GM12878 (cell line): ENCODE data around the gene SUOX. TPM values are rescaled to one million over a fixed set of nuclear protein-coding genes. Genes with fewer than 3 reads are reported as not detected.

ENCODE experiments used
- ATAC-seq: fragments of 200-7000 bp; cut with Tn5 transposase; 3 replicates; pipeline ENCODE4 v1.9.1; 2020; ENCODE audit warnings: mild to moderate bottlenecking, moderate library complexity
- BruUV-seq: library from RNA; stranded (reverse); fragments of 400-500 nt; replicated peaks from 2 replicates; lab custom pipeline; 2021; lab: Mats Ljungman, UMichigan
- CTCF ChIA-PET: fragments of 300-600 bp; sonication (Branson Sonifier 250); formaldehyde crosslinking; extraction: SDS; loops from one replicate; lab custom pipeline; 2021; ENCODE audit warnings: inconsistent platforms; lab: Yijun Ruan, JAX
- POLR2A ChIA-PET: fragments of 350-600 bp; formaldehyde crosslinking; extraction: SDS; loops from one replicate; lab custom pipeline; 2021; ENCODE audit warnings: inconsistent platforms; lab: Charles Lee
- RAD21 ChIA-PET: fragments of 300-600 bp; sonication (Branson Sonifier 250); formaldehyde crosslinking; loops from one replicate; lab custom pipeline; 2023; ENCODE audit warnings: antibody characterized with exemption; ENCODE audit not compliant: unreplicated experiment; lab: Charles Lee
- SMC1A ChIA-PET: fragments of 300-600 bp; sonication (Branson Sonifier 250); formaldehyde crosslinking; loops from one replicate; lab custom pipeline; 2023; ENCODE audit not compliant: unreplicated experiment, uncharacterized antibody; lab: Charles Lee
- DNase-seq: peaks from one replicate; pipeline ENCODE4 v3.0.0-alpha.2; 2011; ENCODE audit warnings: low read depth, low spot score
- FAIRE-seq: peaks from 3 replicates; lab custom pipeline; 2011; peaks lifted over from hg19 to GRCh38; lab: Jason Lieb, UNC
- H2AFZ ChIP-seq: 2 replicates; pipeline ENCODE4 v1.6.0; 2011; ENCODE audit warnings: low read depth, low read length, control low read depth; ENCODE audit not compliant: control insufficient read depth
- H3K27ac ChIP-seq: 2 replicates; pipeline ENCODE4 v1.5.1; 2011; ENCODE audit warnings: control low read depth; ENCODE audit not compliant: control insufficient read depth, insufficient read depth
- H3K27me3 ChIP-seq, 2 experiments: replicated peaks in 1 of 2; 2 replicates each; pipeline versions ENCODE4 v1.6.0 to v1.6.1; 2011; ENCODE audit warnings: low read length in 1 of 2; ENCODE audit not compliant: control insufficient read depth in 2 of 2, insufficient read depth in 2 of 2
- H3K36me3 ChIP-seq, 2 experiments: 2 replicates each; pipeline ENCODE4 v1.5.1; 2011; ENCODE audit warnings: low read length in 1 of 2; ENCODE audit not compliant: control insufficient read depth in 2 of 2, insufficient read depth in 2 of 2
- H3K4me1 ChIP-seq: 2 replicates; pipeline ENCODE4 v1.6.1; 2011; ENCODE audit warnings: mild to moderate bottlenecking, low read length, moderate library complexity, mixed read lengths; ENCODE audit not compliant: control insufficient read depth, insufficient read depth
- H3K4me2 ChIP-seq: 2 replicates; pipeline ENCODE4 v1.6.0; 2011; ENCODE audit warnings: control low read depth; ENCODE audit not compliant: control insufficient read depth, insufficient read depth
- H3K4me3 ChIP-seq: fragments of 200-600 bp; sonication (generic); 2 replicates; pipeline ENCODE4 v1.5.1; 2016
- H3K79me2 ChIP-seq: 2 replicates; pipeline ENCODE4 v1.6.0; 2011; ENCODE audit warnings: low read length; ENCODE audit not compliant: control insufficient read depth, insufficient read depth
- H3K9ac ChIP-seq: 2 replicates; pipeline ENCODE4 v1.8.0; 2011; ENCODE audit warnings: low read length, control low read depth, mixed read lengths; ENCODE audit not compliant: control insufficient read depth, insufficient read depth
- H3K9me3 ChIP-seq: replicated peaks from 3 replicates; pipeline ENCODE4 v1.5.1; 2011; ENCODE audit warnings: mild to moderate bottlenecking, low read length; ENCODE audit not compliant: control insufficient read depth, insufficient read depth
- H4K20me1 ChIP-seq: 2 replicates; pipeline ENCODE4 v1.6.0; 2011; ENCODE audit not compliant: control insufficient read depth, insufficient read depth
- CHD1 ChIP-seq: IDR thresholded peaks from 2 replicates; pipeline ENCODE4 v1.6.1; 2012; ENCODE audit warnings: low read depth, low read length, improper control_type of control experiment
- LARP7 ChIP-seq: fragments of 450-650 bp; IDR thresholded peaks from 2 replicates; pipeline ENCODE4 v1.6.1; 2017; ENCODE audit warnings: mild to moderate bottlenecking
- MYB ChIP-seq: fragments of 150-350 bp; IDR thresholded peaks from 2 replicates; pipeline ENCODE4 v1.6.1; 2014; ENCODE audit warnings: mild to moderate bottlenecking, low read depth, low read length, borderline replicate concordance
- NR2C1 ChIP-seq: fragments of 450-650 bp; IDR thresholded peaks from 2 replicates; pipeline ENCODE4 v1.6.1; 2017; ENCODE audit warnings: antibody characterized with exemption, mild to moderate bottlenecking, moderate library complexity
- POLR2AphosphoS5 ChIP-seq: IDR thresholded peaks from 2 replicates; pipeline ENCODE4 v1.6.1; 2011; ENCODE audit warnings: mild to moderate bottlenecking, low read length, inconsistent platforms
- WGBS: methylation state at CpG from one replicate; pipeline ENCODE4 v1.1.6; 2016; ENCODE audit warnings: low lambda C conversion rate; ENCODE audit not compliant: insufficient replicate concordance, insufficient coverage; ENCODE audit errors: missing lambda C conversion rate; 5-methylcytosine and 5-hydroxymethylcytosine counted together
- in situ Hi-C: fragments of 300-500 bp; cut with MboI; formaldehyde crosslinking; loops from 9 replicates; pipeline ENCODE4 v1.14.3; 2018; ENCODE audit warnings: mixed read lengths
- intact Hi-C: fragments of 100-400 bp; cut with micrococcal nuclease; formaldehyde crosslinking; loops from one replicate; pipeline ENCODE4 v1.14.2; 2022; ENCODE audit not compliant: unreplicated experiment
- polyA plus RNA-seq, 11 experiments: library from polyadenylated mRNA; depleted of rRNA in 4 of 11; unstranded in 6 of 11; stranded (reverse) in 5 of 11; fragments of >200 nt; fragmentation: Nextera tagmentation in 4 of 11; fragmentation: Illumina TruSeq in 1 of 11; extraction: Ambion mirVana in 4 of 11; extraction: Trizol in 1 of 11; gene quantifications; 1 replicate in 1 of 11; 2 replicates in 10 of 11; pipeline versions ENCODE4 v1.2.1 to v1.2.3, GENCODE V29; 2011 to 2016; ENCODE audit warnings: inconsistent platforms in 2 of 11, missing spikeins in 2 of 11, low read depth in 1 of 11
- total RNA-seq, 4 experiments: library from RNA; depleted of rRNA in 3 of 4; stranded (reverse); fragments of >200 nt in 3 of 4; fragmentation: Illumina TruSeq in 1 of 4; extraction: Trizol in 1 of 4; gene quantifications; 2 replicates each; pipeline versions ENCODE4 v1.2.1 to v1.2.3, GENCODE V29; 2013 to 2021

Gene SUOX
- total and polyA plus RNA-seq, 10 of the 15 experiments (the other 5 are each of a cell fraction or from before 2014, with no cell fraction given): 5.1 to 18.8 (median 13.4) TPM

GRCh38 chr12:56038022-56038655 is 41.1 kb downstream of the SUOX start:
- no peak overlapping the region for H3K4me3 ChIP-seq
- no peak overlapping the region for H2AFZ ChIP-seq
- in situ Hi-C loops (no loop called here), intact Hi-C loops (no loop called here)
- CTCF ChIA-PET: interaction anchor here (0.5 to 5.0 kb wide), 10 partner anchors 8 to 299 kb away, joined by 3 to 64 read pairs (median 6); partner anchors contain the start of gene SUOX
- POLR2A ChIA-PET: interaction anchor here (0.6 to 4.0 kb wide), 7 partner anchors 39 to 300 kb away, joined by 3 to 12 read pairs (median 3); partner anchors contain the start of genes DGKA, RPL41 and SUOX
- FAIRE-seq (no peak), DNase-seq (no peak), ATAC-seq (no peak)
- no peak overlapping the region for H3K27ac ChIP-seq
- RAD21 ChIA-PET: interaction anchor here (0.7 to 3.4 kb wide), 8 partner anchors 41 to 300 kb away, joined by 3 to 30 read pairs (median 4); partner anchors contain the start of genes ORMDL2, RAB5B, SARNP and SUOX
- H3K9ac ChIP-seq: no peak overlapping the region
- SMC1A ChIA-PET: interaction anchor here (1.2 to 5.0 kb wide), 5 partner anchors 42 to 299 kb away, joined by 3 to 52 read pairs (median 7); partner anchors contain the start of gene SUOX
- H3K4me2 ChIP-seq: 0 out of 2 replicates have a peak overlapping the region, but pooled peaks have one; percentile 17
- 2% methylated on average over 2 of the region's 2 CpGs for WGBS
- no peak for TF ChIP-seq LARP7
- TF ChIP-seq NR2C1: peak; percentile 65
- TF ChIP-seq MYB: no peak
- no peak for TF ChIP-seq CHD1
- TF ChIP-seq POLR2AphosphoS5: no peak
- H3K79me2 ChIP-seq: peaks cover 14% of the 10 kb centered on the region
- H4K20me1 ChIP-seq: no peaks in the 10 kb centered on the region
- no peaks in the 10 kb centered on the region for H3K9me3 ChIP-seq
- H3K4me1 ChIP-seq: peaks cover 6% of the 10 kb centered on the region
- no TSS peak for BruUV-seq
- no peaks in the 10 kb centered on the region; a peak in 1 of 4 replicates for H3K36me3 ChIP-seq
- H3K27me3 ChIP-seq: no peaks in the 10 kb centered on the region
